GM19455 (cell line): Measurements from ENCODE around the gene SLC22A17.
"Not testable (repeated sequence)": the region's sequence is repeated elsewhere in the genome, so short reads cannot be mapped to it uniquely, and the experiment has no call there.

Source experiments
- ATAC-seq: cut with Tn5 transposase; IDR thresholded peaks from one replicate; pipeline ENCODE4 v1.9.1; 2021; ENCODE audit not compliant: unreplicated experiment

The SLC22A17 gene

DNA sequence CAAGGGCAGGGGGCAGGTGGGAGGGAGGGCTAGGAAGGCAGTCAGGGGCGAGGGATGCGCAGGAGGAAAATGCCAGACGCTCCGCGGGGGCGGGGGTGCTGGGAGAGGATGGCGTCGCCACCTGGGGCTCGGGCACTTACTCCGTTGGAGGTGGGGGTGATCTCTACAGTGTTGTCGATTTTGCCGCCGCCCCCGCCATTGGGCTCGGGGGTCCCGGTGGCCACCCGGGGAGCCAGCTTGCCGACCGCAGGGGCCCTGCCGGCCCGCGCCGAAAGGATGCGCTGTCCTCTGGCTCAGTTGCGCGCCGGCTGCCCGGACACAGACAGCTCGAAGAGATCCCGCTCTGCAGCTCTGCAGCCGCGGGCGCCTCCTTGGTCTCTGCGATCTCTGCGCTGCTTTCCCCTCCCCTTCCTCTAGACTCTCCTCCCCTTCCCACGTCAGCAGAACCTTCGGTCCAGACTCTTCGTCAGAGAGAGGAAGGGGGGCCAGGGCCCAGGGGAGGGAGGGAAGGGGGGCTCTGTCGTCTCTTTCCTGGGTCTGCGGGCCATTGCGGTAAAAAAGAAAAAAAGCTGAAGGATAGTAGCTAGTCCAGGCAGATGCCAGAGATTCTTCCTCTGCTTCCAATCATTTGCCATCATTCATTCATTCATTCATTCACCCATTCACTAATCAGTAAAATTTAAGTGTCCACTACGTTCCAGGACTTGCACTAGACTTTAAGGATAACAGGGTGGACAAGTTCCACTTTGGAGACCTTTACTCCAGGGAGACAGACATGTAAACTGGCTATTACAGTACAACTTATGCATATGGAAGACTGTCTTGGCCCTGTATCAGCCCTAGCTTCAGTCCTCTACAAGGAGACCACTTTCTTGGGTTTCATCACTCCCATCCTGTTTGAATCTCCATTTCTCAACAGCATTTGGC, at the start of gene SLC22A17:
SLC22A17 (minus strand) TSS at position 382 of the 927 bp plus-strand sequence.
- no peak for ATAC-seq

- ATAC-seq, result no peak
These were observed 48.6 kb upstream of the SLC22A17 start for GRCh38 chr14:23401291-23401690.

- not testable (repeated sequence) for ATAC-seq
These were observed 47.9 kb upstream of the SLC22A17 start for GRCh38 chr14:23400496-23401149.

DNA sequence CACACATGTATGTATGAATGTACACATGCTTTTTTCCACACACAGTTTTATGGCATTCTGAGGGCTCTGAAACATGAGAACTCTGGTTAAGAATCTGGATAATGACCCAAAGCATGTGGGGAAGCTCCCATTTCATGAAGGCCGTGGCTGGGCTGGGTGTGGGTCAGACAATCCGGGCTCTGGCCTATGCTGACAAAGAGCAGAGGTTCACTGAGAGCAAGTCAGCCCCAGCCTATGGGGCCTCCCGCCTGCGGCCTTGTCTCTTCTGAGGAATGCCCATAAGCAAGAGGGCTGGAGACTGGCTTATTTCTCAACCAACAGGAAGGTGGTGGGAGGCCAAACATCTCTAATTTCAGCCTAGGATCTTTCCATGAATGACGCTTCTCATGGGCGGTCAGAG, 46.9 kb upstream of the SLC22A17 start:
- ATAC-seq, result no peak

DNA sequence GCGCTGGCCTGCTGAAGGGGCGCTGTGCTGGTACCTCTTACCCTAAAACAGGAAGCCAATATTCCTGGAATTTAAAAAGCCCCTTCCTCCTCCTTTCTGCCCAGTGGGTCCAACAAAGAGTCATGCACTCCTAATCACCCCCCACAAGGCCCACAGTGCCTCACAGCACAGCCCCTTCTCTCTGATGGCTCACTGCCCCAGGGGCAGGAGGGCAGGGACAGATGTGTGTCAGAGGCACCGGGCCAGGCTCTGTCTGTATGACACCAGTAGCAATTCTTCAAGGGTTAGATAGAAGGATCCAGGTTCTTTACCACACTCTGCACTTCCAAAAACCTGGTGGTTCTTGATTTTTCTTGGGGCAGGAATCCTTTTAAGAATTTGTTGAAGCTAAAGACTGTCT, 46.4 kb upstream of the SLC22A17 start:
- no peak for ATAC-seq

GRCh38 chr14:23398348-23398747, 45.7 kb upstream of the SLC22A17 start:
- no peak for ATAC-seq

GRCh38 chr14:23396781-23397407, 44.2 kb upstream of the SLC22A17 start:
- ATAC-seq, result no peak

- no peak for ATAC-seq
These were observed 43.4 kb upstream of the SLC22A17 start for GRCh38 chr14:23396126-23396525.

- ATAC-seq, result no peak
These were observed 39.9 kb upstream of the SLC22A17 start for GRCh38 chr14:23392613-23393012.

DNA sequence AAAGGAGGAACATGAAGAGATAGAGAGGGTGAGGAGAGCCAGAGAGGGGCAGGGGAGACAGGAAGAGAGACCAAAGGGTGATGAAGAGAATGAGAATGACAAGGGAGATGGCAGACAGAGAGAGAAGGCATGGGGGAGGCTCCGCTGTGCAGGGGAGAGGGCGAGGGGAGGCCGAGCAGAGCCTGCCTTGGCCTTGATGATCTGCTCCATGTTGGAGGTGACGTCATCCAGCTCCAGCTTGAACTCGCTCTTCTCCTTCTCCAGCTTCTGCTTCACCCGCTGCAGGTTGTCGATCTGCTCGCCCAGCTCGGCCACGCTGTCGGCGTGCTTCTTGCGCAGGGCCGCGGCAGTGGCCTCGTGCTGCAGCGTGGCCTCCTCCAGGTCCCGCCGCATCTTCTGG, 37.2 kb upstream of the SLC22A17 start:
- not testable (repeated sequence) for ATAC-seq

GRCh38 chr14:23389396-23389795, 36.7 kb upstream of the SLC22A17 start:
- ATAC-seq, result no peak

- no peak for ATAC-seq
These were observed 36.3 kb upstream of the SLC22A17 start for GRCh38 chr14:23388996-23389395.

- no peak for ATAC-seq
These were observed 35.5 kb upstream of the SLC22A17 start for GRCh38 chr14:23387916-23388882.

DNA sequence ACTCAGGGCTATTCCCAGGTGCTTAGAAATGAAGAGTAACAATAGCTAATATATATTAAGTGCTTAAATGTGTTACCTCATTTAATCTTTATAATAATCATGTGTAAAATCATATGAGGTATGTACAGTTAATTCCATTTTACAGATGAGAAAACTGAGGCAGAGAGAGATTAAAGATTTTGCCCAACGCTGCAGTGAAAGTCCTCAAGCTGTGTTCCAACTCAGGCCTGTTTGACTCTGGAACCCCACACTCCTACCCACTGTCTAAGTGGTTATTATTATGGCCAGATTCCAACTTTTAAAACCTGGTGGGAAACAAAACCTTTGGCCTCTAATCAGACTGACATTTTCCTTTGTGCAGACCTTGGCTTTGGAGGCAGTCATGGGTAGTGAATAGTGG, 34.3 kb upstream of the SLC22A17 start:
- no peak for ATAC-seq

DNA sequence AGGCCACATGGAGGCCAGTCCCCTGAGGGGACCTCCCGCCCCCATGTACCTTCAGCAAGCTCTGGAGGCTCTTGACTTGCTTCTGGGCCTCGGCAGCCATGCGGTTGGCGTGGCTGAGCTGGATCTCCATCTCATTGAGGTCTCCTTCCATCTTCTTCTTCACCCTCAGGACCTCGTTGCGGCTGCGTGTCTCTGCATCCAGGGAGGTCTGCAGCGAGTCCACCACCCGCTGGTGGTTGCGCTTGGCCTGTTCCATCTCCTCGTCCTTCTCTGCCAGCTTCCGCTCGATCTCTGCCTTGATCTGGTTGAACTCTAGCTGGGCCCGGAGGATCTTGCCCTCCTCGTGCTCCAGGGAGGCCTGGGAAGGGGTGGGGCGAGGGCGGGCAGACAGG, 33.6 kb upstream of the SLC22A17 start:
- ATAC-seq, result not testable (repeated sequence)

DNA sequence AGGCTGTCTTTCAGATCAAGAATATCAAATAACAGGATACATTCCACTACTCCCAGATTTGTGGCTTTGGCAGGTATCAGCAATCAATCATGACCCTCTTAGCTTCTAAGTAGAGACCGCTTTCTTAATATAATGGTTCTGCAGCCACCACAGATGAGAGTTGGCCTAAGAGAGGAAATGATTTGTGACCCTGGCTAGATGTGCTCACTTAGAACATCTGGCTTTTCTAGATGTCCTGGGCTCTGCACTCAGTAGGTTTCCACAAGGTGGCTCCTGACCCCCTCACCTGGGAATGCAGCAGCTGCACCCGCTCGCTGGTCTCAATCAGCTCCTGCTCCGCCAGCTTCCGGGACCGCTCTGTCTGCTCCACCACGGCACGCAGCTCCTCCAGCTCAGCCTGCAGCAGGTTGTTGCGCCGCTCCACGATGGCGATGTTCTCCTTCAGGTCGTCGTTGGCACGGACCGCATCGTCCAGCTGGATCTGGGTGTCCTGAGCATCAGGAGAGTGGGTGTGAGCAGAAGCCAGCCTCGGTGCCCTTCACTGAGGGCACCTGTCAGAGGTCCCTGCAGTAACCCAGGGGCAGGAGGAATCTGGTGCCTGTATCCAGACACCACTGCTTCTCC, 33.1 kb upstream of the SLC22A17 start:
- ATAC-seq, result no peak

DNA sequence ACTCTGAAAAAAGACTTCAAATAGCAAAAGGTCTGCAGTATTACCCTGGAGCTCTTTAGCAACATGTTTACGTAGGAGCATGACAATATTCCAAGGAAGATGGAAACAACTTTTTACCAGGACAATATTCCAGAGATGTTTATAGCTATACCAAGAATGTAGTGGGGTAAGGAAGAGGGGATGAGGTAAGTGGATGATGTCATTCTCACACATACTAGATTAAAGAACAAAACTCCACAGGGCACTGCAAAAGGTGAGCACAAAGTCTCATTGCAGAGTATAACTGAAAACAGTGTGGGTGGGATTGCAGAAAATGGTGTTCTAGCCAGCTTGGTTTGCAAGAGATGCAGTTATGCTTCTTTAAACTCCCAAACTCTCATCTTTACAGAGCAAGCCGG, 32.6 kb upstream of the SLC22A17 start:
- ATAC-seq, result no peak

DNA sequence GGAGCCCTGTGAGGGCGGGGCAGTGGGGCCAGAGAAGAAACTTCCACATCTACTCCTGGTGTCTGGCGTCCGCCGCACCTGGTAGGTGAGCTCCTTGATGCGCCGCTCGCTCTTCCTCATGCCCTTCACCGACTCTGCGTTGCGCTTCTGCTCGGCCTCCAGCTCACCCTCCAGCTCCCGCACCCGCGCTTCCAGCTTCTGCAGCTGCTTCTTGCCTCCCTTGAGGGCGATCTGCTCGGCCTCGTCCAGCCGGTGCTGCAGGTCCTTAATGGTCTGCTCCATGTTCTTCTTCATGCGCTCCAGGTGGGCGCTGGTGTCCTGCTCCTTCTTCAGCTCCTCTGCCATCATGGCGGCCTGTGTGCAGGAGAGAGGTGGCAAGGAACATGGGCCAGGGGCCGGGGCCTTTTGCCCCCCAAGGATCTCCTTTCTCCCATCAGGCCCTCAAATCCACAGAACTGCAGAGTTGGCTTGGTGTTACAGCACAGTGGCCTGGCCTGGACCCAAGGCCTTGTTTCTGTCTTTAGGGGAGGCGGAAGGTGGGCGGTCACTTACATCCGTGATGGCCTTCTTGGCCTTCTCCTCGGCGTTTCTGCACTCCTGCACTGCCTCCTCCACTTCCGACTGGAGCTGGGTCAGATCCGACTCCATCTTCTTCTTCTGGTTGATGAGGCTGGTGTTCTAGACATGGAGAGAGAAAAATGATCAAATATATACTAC, 31.8 kb upstream of the SLC22A17 start:
- ATAC-seq, result no peak

DNA sequence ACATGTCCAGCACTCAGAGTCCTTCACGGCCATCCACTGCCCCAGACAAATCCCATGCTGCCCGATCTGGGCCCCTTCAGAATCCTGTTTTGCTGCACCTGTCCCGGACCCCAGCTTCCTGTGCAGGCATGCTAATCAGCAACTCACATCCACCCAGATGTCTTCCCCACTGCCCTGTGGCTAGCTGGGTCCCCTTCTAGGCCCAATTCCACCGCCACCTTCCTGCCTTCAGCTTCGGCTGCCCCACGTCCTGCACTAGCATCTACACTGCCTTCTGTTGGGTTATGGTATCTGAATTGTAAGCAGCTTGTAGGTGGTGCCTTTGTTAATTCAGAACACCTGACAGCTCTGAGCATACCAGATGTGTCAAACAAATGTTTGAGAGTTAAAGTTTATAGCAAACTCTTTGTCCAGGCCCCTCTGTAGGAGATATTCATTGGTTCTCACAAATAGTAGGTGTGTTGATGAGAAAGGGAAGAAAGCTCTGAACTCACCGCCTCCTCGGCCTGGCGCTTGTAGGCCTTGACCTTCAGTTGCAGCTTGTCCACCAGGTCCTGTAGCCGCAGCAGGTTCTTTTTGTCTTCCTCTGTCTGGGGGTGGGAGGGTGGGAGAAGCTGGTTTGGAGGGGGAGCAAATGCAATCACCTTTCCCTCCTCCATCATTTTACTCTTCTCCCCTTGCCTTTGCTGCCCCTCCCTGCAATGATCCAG, 30.2 kb upstream of the SLC22A17 start:
- ATAC-seq, result no peak
